HG02623 (cell line): ENCODE results near the gene IFIT3.
A peak's percentile ranks its signal among the peaks of the same experiment; 100 is the strongest.

Experiments
- ATAC-seq: cut with Tn5 transposase; IDR thresholded peaks from one replicate; pipeline ENCODE4 v1.9.1; 2021; ENCODE audit warnings: moderate library complexity; ENCODE audit not compliant: unreplicated experiment

Gene IFIT3

GRCh38 chr10:89332123-89332633 lies 4.4 kb downstream of the IFIT3 start:
- ATAC-seq: no peak

GRCh38 chr10:89335226-89335625 lies 7.4 kb downstream of the IFIT3 start:
- ATAC-seq: no peak

DNA sequence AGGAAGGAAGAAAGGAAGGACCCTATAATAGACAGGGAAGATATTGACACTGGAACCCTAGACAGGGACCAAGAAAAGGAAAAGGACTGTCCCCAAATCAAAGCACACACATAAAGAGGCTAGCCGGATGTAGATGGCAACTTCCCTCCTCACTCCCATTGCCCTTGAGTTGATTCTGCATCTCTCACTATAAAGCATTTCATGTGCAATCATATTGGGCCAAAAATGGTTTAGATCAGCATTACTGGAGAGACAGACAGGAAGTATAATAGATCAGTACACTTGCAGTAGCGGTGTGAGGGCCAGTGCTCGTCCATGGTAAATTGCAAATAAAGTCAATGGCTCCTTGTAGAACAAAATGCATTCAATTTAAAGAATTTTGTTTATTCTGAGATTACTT lies 8.4 kb downstream of the IFIT3 start:
- ATAC-seq: no peak

DNA sequence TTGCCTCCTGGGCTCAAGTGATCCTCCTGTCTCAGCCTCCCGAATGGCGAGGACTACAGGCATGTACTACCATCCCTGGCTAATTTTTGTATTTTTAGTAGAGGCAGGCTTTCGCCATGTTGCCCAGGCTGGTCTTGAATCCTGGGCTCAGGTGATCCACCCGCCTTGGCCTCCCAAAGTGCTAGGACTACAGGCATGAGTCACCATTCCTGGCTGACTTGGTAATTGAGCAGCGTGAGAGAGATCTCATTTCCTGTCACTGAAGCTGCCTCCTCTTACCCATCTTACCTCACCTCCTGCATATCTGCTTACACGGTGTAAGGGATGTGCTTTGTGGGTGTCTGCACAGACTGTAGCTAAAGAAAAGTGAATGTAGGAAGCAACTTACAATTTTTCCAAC lies 9.7 kb downstream of the IFIT3 start:
- no peak for ATAC-seq

DNA sequence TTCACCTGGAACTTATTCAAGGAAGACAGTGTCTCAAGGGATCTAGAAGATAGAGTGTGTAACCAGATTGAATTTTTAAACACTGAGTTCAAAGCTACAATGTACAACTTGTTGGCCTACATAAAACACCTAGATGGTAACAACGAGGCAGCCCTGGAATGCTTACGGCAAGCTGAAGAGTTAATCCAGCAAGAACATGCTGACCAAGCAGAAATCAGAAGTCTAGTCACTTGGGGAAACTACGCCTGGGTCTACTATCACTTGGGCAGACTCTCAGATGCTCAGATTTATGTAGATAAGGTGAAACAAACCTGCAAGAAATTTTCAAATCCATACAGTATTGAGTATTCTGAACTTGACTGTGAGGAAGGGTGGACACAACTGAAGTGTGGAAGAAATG lies 10.9 kb downstream of the IFIT3 start:
- no peak for ATAC-seq

- ATAC-seq: no peak
Observed at GRCh38 chr10:89339875-89340274, 12.1 kb downstream of the IFIT3 start.

DNA sequence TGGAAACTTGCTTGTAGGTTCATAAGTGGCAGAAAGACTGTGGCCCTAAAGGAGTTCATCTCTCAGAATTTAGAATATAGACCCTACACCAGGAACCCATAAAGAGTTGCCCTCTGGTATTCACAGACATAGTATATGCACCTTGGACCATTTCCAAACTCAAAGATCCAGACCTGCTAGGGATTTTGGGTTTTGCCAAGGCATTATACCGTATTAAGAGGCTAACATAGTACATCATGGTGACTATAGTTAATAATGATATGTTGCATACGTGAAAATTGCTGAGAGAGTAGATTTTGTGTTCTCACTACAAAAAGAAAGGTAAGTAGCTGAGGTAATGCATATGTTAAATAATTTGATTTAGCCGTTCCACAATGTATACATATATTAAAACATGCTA lies 13.9 kb downstream of the IFIT3 start:
- ATAC-seq: no peak

DNA sequence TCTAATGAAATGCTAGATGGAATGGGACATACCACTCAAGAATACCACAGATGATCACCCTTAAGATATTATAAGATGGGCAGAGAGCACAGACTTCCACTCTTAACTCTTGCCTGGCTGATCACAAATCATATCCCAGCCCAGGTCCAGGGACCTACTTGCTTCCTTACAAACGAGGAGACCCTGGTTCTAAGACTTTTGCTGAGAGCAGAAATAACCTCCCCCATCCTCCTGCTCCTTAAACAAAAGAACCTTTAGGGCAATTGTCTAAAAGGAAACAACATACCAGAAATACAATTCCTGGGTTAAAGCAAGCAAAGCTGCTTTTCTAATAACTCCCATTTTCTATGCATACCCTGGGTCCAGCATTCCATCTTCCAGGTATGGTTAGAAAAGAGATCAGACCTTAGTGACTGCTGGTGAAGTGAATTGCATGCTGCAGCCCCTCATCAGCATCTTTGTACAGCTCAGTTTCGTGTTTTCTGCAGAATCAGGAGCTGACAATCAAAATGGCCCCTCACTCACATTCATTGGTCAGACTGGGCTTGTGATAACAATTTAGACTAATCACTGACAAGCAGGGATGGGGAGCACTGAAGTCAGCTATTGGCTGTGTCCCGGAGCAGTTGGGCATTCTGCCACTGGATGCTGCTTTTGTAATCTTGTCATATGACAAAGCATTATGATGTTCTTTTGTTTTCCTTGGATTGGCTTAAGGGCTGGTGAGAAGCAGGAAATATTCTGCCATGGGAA lies 14.6 kb downstream of the IFIT3 start:
- no peak for ATAC-seq

GRCh38 chr10:89343089-89343767 lies 15.4 kb downstream of the IFIT3 start:
- ATAC-seq: no peak

DNA sequence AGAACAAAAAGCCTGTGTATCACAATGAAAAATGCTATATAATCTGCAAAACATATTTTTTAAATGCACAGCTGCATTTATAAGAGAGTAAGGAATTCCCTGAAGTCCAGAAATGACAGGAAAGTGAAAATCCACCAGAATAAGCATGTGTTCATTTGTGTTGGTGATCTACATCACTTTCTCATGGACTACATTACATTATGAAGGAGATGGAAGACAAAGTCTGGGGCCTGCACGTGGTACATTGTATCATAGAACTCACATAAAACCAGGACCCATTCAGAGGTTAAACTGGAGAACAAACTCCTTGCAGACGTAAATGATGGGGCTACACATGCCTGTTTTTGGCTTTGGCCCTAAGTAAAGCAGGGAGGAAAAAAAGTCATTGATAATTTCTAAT lies 16.4 kb downstream of the IFIT3 start:
- no peak for ATAC-seq

GRCh38 chr10:89345367-89346000 lies 17.7 kb downstream of the IFIT3 start:
- no peak for ATAC-seq

GRCh38 chr10:89346405-89347254 lies 18.8 kb downstream of the IFIT3 start:
- ATAC-seq: no peak

DNA sequence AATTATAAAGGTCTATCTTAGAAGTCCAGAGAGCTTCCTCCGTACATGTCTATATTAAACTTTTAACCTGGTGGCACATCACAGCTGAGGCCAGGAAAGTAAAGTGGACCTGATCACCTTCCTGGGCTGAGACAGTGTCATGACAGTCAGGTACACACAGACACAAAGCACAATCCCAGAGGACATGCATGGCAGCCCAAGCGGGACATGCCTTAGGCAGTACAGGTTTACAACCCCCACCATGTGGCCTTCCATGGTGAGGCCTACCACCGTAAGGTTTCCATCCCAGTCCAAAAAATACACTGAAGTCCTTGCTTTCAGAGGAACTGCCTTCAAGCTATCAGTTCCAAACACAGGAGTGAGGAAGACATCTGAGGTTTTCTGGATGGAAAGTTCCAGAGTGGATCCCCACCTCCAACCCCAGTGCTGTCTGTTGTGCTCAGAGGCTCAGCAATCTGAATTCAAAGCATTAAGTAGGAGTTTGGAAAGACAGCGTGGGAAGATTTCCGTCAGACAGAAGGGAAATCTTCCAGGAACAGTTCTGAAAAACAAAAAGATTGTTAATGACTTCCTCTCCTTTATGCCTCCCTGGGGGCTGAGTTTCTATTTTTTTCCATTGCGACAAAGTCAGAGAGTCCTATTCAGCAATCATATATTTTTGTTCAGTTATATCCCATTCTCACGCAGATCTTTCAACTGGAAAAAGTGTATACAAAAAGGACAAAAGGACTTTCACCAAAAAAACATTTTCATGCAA lies 20.1 kb downstream of the IFIT3 start:
- ATAC-seq: no peak

- no peak for ATAC-seq
Observed at GRCh38 chr10:89348481-89348880, 20.7 kb downstream of the IFIT3 start.

DNA sequence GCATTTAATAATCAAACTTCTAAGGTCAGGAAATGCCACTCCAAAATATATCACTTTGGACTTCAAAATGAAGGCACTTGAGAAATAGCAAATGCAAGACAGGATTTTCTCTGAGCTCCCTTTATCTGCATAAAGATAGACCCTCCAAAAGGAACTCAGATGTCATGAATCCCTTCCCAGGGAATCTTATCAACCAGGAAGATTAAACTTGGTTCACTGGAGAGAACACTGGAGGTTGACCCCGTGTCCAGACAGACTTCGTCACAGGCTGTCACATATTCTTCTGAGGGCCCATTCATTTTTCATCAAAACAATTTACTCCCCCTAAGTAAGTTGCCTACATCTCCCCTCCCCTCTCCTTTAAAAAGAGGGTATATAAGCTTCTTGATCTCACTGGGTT lies 21.2 kb downstream of the IFIT3 start:
- no peak for ATAC-seq

DNA sequence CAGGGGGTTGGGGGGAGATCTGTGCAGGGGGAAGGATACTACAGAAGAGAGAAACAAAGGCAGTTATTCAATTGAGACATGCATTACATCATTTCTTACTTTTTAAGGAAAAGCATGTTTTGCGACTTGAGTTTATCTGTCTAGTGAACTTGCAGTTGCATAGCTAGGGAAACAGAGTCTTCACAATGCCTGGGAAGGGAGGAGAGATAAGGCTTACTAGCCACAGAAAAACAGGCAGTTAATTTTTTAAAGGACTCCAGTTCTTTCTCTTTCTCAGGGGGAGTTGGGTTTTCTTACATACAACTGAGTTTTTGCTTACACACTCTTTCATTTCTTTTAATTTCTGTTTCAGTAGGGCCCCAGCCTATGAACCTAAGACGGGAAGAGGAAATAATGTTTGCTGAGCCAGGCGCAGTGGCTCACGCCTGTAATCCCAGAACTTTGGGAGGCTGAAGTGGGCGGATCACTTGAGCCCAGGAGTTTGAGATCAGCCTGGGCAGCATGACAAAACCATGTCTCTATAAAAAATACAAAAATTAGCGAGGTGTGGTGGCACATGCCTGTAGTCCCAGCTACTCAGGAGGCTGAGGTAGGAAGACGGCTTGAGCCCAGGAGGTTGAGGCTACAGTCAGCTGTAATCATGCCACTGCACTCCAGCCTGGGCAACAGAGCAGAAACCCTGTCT lies 23.0 kb downstream of the IFIT3 start:
- ATAC-seq: peak; percentile 42

- peak; percentile 82 for ATAC-seq
Observed at GRCh38 chr10:89351412-89351779, 23.6 kb downstream of the IFIT3 start.

- ATAC-seq: no peak
Observed at GRCh38 chr10:89351780-89352597, 24.2 kb downstream of the IFIT3 start.

DNA sequence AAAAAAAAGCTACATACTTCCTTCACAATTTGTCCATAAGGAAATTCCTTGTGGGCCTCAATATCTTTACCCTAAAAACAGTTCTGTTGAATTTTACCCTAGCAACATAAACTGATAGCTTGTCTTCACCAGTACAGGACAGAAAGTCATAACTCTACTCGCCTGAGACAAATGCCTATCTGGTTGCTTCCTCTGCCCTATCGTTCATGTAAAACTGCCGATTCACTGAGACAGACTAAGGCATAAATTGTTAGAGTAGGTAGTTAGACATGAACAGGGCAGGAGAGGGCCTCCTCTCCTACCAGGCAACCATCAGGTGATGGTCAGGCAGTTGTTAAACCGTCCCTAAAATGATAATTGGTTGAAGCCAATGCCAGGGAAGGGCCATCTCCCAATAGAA lies 25.0 kb downstream of the IFIT3 start:
- ATAC-seq: no peak
